HT-29 (cell line): ENCODE measurements around the gene MRPL34. TPM values are rescaled to one million over a fixed set of nuclear protein-coding genes. Genes with fewer than 3 reads are reported as not detected.
A peak's percentile ranks its signal among the peaks of the same experiment; 100 is the strongest.
"Not testable (repeated sequence)": the region's sequence is repeated elsewhere in the genome, so short reads cannot be mapped to it uniquely, and the experiment has no call there.

Source experiments
- DNase-seq: peaks from one replicate; pipeline ENCODE4 v3.0.0-alpha.2; 2015; ENCODE audit warnings: low spot score
- total RNA-seq: library from RNA; depleted of rRNA; stranded (reverse); fragments of >200 nt; shearing (Covaris generic); gene quantifications from 2 replicates; pipeline ENCODE4 v1.2.3, GENCODE V29; 2014; rRNA removed

MRPL34 gene
- total RNA-seq: 94.6 and 106 TPM in 2 replicates

- peak; percentile 97 for DNase-seq
Measured at GRCh38 chr19:17305517-17306284, at the start of gene MRPL34. Gene MRPL34, plus strand, starts transcription at chr19:17305872. Its CDS starts 21 bp downstream, at chr19:17305893.

GRCh38 chr19:17256130-17256529 lies 49.5 kb upstream of the MRPL34 start:
- no peak for DNase-seq

DNA sequence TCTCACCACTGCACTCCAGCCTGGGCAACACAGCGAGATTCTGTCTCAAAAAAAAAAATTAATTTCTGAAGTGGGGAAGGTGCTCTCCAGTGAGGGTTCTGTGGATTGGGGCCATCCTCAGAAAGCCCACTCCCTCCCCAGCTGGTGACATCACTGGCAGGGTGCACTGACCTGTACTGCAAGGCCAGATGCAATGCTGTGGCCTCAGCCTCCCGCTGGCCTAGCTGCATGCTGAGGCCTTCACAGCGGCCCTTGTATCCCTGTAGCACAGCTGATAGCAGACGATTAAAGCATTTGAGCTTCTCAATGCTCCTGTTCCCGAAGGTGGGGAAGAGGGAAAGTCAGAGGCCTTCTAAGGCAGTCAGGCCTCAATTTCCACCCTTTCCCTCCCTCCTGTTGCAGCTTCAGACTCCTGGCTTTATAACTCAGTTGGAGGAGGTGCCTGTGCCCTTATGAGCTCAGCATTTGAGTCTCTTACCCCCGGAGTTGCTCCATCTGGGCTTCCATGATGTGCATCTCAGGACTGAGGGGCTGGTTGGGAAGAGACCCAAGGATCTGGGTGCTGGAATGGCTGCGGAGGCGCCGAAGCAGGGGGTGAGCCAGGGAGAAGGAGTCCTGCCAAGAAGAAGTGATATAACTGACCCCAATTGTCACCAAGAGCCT lies 46.4 kb upstream of the MRPL34 start:
- no peak for DNase-seq

DNA sequence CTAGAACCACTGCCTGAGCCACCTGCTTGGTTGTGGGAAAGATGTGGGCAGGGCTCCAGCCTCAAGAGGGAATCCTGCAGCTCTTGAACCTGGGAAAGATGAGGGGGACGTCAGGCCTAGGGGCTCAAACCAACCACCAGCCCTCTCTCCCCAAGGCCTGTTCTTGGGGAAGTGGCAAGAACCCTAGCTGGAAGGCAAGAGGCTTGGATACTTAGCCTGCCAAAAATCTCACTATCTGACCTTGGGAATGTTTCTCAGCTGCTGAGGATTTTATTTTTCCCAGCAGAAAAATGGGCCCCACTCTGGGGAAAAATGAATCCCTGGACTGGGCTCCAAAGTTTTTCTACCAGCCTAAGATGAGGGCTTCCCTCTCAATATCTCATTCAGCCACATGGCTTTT lies 45.7 kb upstream of the MRPL34 start:
- DNase-seq: no peak

- peak; percentile 80 for DNase-seq
Measured at GRCh38 chr19:17260842-17261325, 44.8 kb upstream of the MRPL34 start.

DNA sequence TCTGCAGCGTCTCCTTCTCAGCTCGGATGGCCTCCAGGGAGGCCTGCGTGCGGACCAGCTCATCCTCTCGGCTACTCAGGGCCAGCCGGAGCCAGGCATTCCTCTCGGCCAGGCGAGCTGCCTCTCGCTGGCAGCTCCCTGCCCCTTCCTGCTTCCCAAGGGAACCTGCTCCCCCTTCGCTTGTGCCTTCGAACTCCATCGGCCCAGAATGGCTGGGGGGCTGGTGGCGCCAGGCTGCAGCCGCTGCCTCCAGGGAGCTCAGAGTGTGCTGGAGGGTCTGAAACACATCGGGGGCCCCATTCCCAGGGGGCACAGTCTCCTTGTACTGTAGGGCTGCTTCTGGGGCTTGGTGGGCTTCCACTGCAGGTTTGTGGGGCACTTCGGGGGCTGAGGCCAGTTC lies 43.1 kb upstream of the MRPL34 start:
- DNase-seq: no peak

GRCh38 chr19:17263712-17264640 lies 41.7 kb upstream of the MRPL34 start:
- DNase-seq: no peak

- no peak for DNase-seq
Measured at GRCh38 chr19:17264641-17264979, 41.1 kb upstream of the MRPL34 start, which contains the start of gene USHBP1. Gene USHBP1, minus strand, starts transcription at chr19:17264745. Its CDS starts 446 bp downstream, at chr19:17264299.

GRCh38 chr19:17266026-17266425 lies 39.6 kb upstream of the MRPL34 start:
- no peak for DNase-seq

DNA sequence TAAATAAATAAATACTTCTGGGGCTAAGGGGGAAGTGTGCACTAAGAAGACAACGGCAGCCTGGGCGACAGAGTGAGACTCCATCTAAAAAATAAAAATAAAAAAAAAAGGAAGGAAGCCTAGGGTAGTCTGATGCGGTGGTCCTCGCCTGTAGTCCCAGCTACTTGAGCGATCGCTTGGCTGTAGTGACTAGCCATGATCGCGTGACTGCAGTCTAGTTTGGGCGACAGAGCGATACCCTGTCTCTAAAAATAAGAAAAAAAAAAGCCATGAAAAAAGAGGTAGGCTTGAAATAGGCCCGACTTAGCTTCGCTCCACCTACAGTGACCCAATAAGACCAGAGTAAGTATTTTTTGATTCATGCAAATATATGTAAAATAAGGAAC lies 39.1 kb upstream of the MRPL34 start:
- DNase-seq: no peak

DNA sequence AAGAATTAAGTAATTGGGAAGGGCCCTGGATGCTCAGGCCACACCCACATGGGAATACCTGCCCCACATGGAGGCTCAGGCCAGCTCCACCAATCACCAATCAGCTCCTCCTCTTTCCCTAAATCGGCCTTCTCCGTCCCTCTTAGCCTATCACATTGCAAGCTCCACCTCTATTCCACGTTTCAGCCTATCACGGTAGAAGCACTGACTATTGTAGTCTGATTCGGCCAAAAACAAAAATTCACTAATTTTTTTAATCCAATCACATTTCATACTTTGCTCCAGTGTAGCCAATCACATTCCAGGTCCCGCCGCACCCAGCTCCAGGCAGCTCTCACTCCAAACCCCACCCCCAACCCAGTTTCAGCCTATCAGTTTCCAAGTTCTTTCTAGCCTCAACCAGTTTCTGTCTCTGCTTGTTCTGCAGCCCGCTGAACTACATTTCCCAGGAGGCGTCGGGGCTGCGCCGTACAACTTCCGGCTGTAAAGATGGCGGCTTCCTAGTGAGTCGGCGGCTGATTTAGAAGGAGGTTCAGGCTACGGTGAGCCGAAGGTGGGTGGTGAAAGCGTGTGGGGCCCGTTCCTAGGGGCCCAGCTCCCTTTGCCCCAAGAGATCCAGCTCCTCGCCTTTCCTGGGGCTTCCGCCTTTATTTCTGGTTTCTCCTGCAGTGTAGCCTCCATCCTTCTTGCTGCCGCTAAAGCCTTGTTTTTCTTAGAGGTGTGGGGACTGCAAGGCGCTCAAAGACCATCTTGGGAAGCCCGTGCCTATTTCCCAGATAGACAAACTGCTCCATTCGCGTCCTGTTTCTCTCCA lies 38.5 kb upstream of the MRPL34 start, which contains the start of gene BABAM1:
TSS of gene BABAM1 (plus strand) at position 469 of the 814 bp plus-strand sequence. CDS start 1,364 bp downstream, outside the sequence.
- peak; percentile 92 for DNase-seq

DNA sequence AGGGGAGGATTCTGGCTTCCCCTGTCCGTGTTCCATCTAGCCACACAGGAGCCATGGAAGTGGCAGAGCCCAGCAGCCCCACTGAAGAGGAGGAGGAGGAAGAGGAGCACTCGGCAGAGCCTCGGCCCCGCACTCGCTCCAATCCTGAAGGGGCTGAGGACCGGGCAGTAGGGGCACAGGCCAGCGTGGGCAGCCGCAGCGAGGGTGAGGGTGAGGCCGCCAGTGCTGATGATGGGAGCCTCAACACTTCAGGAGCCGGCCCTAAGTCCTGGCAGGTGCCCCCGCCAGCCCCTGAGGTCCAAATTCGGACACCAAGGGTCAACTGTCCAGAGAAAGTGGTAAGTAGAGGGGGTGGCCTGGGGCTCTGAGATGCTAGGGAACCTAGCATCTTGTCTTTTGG lies 36.9 kb upstream of the MRPL34 start:
- no peak for DNase-seq

GRCh38 chr19:17274892-17275291 lies 30.8 kb upstream of the MRPL34 start:
- DNase-seq: not testable (repeated sequence)

DNA sequence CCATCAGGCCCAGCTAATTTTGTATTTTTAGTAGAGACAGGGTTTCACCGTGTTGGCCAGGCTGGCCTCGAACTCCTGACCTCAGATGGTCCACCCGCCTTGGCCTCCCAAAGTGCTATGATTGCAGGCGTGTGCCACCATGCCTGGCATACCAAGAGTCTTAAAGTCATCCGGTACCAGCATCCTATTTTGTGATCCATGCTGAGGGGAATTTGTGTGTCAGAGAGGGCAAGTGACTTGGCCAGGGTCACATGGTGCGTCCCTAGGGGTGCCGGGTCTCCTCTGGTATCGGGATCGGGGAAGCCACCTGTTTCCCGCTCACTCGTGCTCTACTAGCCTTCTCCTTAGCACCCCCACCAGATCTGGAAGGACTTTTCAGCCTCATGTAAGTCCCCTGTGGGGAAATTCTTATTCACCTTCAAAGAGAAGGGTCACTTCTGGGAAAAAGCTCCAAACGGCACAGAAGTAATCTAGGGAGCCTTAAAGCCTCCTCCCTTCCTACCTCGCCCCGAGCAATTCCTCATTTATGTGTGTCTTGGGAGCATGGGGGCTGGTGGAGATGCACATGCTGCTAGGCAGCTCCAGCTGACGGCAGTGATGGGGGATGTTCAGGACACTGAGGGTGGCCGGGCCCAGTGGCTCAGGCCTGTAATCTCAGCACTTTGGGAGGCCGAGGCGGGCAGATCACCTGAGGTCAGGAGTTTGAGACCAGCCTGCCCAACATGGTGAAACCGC lies 30.1 kb upstream of the MRPL34 start:
- DNase-seq: no peak

DNA sequence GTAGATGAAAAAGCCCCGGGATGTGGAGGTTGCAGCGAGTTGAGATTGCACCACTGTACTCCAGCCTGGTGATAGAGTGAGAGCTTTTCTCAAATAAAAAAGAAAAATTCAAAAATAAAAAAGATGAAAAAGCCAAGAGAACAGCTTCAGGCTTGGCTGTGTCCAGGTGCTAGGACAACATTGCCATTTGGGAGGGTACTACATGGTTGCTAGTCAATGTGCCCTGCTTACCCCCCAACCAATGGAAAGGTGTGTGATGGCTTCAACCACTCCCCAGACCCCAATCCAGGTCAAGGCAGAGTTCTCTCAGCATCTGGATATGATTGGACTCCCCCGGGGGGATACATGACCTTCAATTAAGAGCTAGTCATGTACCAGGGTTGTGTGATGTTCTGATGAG lies 26.2 kb upstream of the MRPL34 start:
- no peak for DNase-seq

GRCh38 chr19:17281391-17282304 lies 24.0 kb upstream of the MRPL34 start, which contains the start of gene ANKLE1:
Gene ANKLE1, plus strand, starts transcription at chr19:17281901. Its CDS starts 20 bp downstream, at chr19:17281921.
- no peak for DNase-seq

GRCh38 chr19:17282488-17283125 lies 23.1 kb upstream of the MRPL34 start:
- DNase-seq: peak; percentile 86

- DNase-seq: no peak
Measured at GRCh38 chr19:17283504-17283996, 22.1 kb upstream of the MRPL34 start.
